Activated naive CD8-positive, alpha-beta T cell treated with anti-CD3 and anti-CD28 coated beads for 36 hours (primary cell): ENCODE results near the gene ATG4D. TPM values are rescaled to one million over a fixed set of nuclear protein-coding genes. Genes with fewer than 3 reads are reported as not detected.
"Not testable (repeated sequence)": the region's sequence is repeated elsewhere in the genome, so short reads cannot be mapped to it uniquely, and the experiment has no call there.

Experiments used
- DNase-seq: peaks from one replicate; pipeline ENCODE4 v3.0.0; 2021
- H3K27ac Mint-ChIP-seq: one replicate; pipeline ENCODE4 v1.8.0; 2022; ENCODE audit warnings: mild to moderate bottlenecking, moderate library complexity, mixed read lengths
- H3K27me3 Mint-ChIP-seq: one replicate; pipeline ENCODE4 v1.8.0; 2022; ENCODE audit warnings: mild to moderate bottlenecking, mixed read lengths
- H3K36me3 Mint-ChIP-seq: one replicate; pipeline ENCODE4 v1.8.0; 2021; ENCODE audit warnings: mild to moderate bottlenecking, mixed read lengths
- H3K4me1 Mint-ChIP-seq: one replicate; pipeline ENCODE4 v1.8.0; 2021; ENCODE audit warnings: mixed read lengths
- H3K4me3 Mint-ChIP-seq: one replicate; pipeline ENCODE4 v1.8.0; 2022; ENCODE audit warnings: mild to moderate bottlenecking, moderate library complexity, mixed read lengths
- H3K9me3 Mint-ChIP-seq: one replicate; pipeline ENCODE4 v1.8.0; 2022; ENCODE audit warnings: mixed read lengths
- total RNA-seq, 2 experiments: library from RNA; stranded (reverse); gene quantifications; one replicate each; pipeline ENCODE4 v1.2.3, GENCODE V29; 2021

Gene ATG4D
- total RNA-seq, 2 experiments from 2014 or later, result 25.1 to 26.4 TPM

DNA sequence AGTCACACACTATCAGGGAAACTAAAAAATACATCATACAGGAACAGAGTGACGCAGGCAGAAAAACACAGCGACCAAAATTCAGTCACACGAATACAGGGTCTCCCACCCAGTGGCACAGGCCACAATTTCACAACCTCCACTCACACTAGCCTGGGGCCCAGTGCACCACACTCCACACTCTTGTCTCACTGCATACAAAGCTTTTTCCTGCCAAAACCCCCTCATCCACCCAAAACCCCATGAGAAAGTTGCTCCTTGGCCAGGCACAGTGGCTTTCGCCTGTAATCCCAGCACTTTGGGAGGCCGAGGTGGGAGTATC lies 27.7 kb upstream of the ATG4D start:
- H3K4me1 Mint-ChIP-seq, result peaks cover 18% of the 10 kb centered on the region
- no peak overlapping the region for H3K27ac Mint-ChIP-seq
- H3K9me3 Mint-ChIP-seq, result no peaks in the 10 kb centered on the region
- peaks cover 81% of the 10 kb centered on the region for H3K27me3 Mint-ChIP-seq
- H3K36me3 Mint-ChIP-seq, result no peaks in the 10 kb centered on the region
- DNase-seq, result no peak
- H3K4me3 Mint-ChIP-seq, result no peak overlapping the region

DNA sequence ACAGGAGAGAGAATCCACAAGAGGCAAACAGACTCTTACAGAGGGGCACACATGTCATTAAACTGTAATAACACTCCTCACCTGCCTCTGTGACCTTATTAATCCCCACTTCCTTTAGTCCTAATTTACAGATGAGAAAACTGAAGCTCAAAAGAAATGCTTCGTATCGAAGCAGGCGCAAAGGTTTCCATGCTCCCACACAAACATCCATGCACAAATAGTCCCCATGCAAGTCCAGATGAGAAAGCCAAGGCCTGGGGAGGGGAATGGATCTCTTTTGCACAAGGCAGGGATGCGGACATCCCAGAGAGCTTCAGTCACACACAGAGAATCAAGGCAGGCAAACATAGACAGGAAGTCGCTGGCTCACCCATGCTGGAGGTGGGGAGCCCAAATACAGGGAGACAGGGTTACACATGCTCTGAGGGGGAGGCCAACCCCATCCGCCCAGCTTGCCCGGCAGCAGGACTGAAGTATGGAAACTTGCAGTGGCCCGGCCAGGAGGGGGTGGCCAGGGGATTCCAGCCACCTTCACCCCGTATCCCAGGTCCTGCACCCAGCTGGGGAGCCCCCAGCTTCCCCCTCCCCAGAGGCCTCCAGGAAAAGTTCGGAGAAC lies 26.9 kb upstream of the ATG4D start:
- Mint-ChIP-seq H3K9me3 (no peaks in the 10 kb centered on the region), H3K4me3 (peak overlapping the region; percentile 38), H3K4me1 (peaks cover 18% of the 10 kb centered on the region)

DNA sequence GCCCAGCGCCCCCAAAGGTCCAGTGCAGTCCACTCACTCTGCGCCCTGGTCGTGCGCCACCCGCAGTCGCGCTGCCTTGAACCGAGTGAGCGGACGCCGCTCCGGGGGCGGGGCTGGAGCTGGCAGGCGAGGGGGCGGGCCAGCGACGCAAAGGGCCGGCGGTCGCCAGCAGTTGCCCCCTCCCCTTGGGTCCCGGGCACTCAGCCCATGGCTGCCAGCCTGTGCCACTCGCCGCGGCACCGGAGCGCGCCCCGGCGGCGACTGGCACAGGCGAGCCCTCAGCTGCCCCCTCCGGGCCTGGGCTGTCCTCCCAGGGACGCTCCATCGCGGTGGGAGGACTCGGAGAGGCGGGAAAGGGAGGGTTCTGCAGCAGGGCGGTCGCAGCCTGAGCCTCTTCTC lies 26.3 kb upstream of the ATG4D start, which contains the start of gene S1PR5:
Gene S1PR5, minus strand, starts transcription at position 87 of the 399 bp plus-strand sequence. CDS start 2,436 bp downstream, outside the sequence.
- Mint-ChIP-seq H3K27me3 (peaks cover 76% of the 10 kb centered on the region), H3K4me3 (peak within 1 kb of the TSS; percentile 42), H3K4me1 (peaks cover 18% of the 10 kb centered on the region), H3K36me3 (no peaks in the 10 kb centered on the region), H3K27ac (no peak within 1 kb of the TSS), H3K9me3 (no peaks in the 10 kb centered on the region)
- no peak for DNase-seq

More for the DNA sequence above, 26.9 kb upstream of the ATG4D start:
- Mint-ChIP-seq H3K27me3 (peaks cover 76% of the 10 kb centered on the region), H3K27ac (no peak overlapping the region), H3K36me3 (no peaks in the 10 kb centered on the region)
- no peak for DNase-seq

DNA sequence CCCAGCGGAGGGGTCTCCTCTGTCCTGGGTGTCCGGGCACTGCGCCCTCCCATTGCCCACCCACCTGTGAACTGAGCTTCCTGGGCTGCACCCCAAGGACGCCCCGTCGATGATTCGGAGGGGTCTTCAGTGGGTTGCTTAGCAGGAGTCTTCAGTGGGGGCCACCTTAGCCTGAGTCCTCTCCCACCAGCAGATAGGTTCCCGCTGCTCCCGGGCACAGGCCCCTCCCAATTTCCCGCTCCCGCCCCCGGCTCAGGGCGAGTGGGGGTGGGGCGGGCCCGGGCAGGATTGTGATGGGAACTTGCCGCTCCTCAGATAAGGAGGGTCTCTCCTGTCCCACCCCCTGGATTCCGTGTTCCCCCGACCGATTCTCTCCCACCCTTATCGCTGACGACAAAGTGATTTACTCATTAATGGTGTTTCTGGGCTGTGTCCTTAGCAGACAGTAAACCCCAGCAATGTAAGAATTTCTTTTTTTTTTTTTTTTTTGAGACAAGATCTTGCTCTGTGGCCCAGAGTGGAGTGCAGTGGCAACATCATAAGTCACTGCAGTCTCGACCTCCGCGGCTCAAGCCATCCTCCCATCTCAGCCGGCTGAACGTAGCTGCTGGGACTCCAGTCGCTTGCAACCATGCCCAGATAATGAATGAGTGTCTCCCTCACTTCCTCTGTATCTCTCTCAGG lies 25.8 kb upstream of the ATG4D start:
- Mint-ChIP-seq H3K4me3 (peak overlapping the region; percentile 42), H3K27ac (no peak overlapping the region), H3K36me3 (no peaks in the 10 kb centered on the region), H3K4me1 (peaks cover 18% of the 10 kb centered on the region), H3K9me3 (no peaks in the 10 kb centered on the region), H3K27me3 (peaks cover 71% of the 10 kb centered on the region)
- DNase-seq, result no peak

DNA sequence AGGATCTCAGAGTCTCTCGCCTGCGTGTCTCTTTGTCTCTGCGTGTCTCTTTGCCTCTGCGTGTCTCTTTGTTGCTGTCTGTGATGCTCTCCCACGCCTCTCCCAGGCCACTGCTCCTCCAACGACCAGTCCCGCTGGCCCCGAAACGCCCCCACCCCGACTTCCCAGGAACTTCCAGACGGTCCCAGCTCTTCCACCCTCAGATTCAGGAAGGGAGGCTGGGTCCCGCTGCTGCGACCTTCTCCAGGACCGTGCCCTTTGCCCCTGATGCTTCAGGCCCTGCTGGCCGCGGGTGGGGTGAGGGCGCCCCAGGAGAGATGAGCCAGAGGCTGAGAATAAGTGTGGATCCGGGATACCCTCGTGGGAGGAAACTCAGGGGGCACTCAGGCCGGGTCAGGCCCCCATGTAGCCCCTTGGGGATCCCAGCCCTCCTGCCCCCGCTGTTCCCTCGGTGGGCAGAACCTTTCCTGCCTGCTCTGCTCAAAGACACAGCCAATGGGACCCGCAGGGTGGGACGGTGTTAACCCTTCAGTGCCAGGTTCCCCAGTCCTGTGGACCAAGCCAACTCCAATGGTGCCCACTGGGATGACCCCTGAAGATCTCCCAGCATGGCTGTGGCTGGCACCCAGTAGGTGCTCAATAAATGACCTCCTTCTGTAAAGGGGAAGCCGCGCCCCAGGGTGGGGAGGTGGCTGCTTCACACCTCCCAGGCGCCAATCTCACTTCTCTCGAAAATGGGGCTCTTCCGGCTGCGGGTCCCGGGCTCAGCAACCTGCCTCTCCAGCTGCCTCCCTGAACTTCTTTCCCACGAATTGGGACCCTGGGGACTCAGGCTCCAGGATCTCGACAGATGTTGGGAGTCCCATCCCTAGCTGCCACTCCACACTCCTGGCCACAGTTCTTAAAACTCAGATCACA lies 25.0 kb upstream of the ATG4D start:
- Mint-ChIP-seq H3K4me3 (peak overlapping the region; percentile 42), H3K36me3 (no peaks in the 10 kb centered on the region), H3K9me3 (no peaks in the 10 kb centered on the region), H3K27ac (no peak overlapping the region), H3K27me3 (peaks cover 63% of the 10 kb centered on the region), H3K4me1 (peaks cover 18% of the 10 kb centered on the region)
- no peak for DNase-seq

DNA sequence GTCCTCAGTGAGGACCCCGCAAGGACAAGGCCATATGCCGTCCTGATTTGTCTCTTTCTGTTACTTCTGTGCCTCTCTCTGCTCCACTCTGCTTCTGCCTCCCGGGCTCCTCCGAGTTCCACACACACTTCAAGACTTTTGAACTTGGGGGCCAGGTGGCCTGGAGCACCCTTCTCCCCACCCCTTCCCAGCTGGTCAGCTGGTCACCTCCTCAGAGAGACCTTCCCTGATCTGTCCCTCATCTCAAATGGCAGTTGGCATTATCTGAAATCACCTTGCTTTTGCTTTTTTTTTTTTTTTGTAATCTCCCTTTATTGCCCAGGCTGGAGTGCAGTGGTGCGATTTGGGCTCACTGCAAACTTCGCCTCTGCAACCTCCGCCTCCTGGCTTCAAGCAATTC lies 24.3 kb upstream of the ATG4D start:
- no peak for DNase-seq
- H3K4me1 Mint-ChIP-seq, result peaks cover 18% of the 10 kb centered on the region
- H3K27ac Mint-ChIP-seq, result no peak overlapping the region
- H3K9me3 Mint-ChIP-seq, result no peaks in the 10 kb centered on the region
- peaks cover 56% of the 10 kb centered on the region for H3K27me3 Mint-ChIP-seq
- no peaks in the 10 kb centered on the region for H3K36me3 Mint-ChIP-seq
- H3K4me3 Mint-ChIP-seq, result no peak overlapping the region

DNA sequence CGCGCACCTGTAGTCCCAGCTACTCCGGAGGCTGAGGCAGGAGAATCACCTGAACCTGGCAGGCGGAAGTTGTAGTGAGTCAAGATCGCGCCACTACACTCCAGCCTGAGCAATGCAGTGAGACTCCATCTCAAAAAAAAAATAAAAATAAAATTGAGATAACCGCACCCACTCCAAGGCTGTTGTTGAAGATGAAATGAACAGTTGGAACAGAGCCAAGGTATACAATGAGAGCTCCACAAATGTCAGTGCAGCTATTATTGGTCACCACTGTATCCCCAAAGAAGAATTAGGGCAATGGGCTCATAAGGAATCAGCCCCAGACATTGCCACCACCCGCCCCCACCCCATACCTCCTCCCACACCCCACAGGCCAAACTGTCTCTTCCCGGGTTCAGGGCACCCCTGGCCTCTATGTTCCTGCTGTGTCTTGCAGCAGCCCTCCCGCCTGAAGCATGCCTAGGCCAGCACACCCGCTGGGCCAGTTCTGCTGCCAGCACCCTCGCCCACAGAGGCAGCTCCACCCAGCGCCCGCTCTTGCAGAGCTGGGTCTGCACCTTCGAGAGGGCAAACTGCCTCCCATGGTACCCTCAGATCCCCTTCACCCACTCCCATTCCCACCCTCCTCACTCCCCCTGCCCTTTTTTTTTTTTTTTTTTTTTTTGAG lies 22.9 kb upstream of the ATG4D start:
- H3K4me1 Mint-ChIP-seq, result peaks cover 18% of the 10 kb centered on the region
- no peak overlapping the region for H3K4me3 Mint-ChIP-seq
- H3K9me3 Mint-ChIP-seq, result no peaks in the 10 kb centered on the region
- no peaks in the 10 kb centered on the region for H3K36me3 Mint-ChIP-seq
- no peak for DNase-seq
- H3K27ac Mint-ChIP-seq, result no peak overlapping the region
- H3K27me3 Mint-ChIP-seq, result peaks cover 42% of the 10 kb centered on the region

DNA sequence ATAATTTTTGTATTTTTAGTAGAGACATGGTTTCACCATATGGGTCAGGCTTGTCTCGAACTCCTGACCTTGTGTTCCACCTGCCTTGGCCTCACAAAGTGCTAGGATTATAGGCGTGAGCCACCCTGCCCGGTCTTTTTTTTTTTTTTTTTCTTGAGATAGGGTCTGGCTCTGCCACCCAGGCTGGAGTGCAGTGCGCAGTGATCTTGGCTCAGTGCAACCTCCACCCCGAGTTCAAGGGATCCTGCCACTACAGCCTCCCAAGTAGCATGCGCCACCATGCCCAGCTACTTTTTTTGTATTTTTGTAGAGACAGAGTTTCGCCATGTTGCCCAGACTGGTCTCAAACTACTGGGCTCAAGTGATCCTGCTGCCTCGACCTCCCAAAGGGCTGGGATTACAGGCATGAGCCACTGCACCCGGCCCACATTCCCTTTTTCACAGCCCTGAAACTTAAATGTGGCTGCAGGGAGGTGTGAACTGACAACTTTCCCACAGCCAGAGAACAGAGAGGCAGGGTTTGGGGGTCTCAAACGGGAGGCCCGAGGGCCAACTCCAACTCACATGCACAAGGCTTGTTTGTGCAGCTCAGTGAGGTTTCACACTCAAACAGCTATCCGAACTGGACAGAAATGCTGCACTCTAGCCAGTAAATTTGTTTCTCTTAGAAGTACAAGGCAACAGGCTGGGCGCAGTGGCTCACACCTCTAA lies 22.1 kb upstream of the ATG4D start:
- Mint-ChIP-seq H3K9me3 (no peaks in the 10 kb centered on the region), H3K4me1 (peaks cover 18% of the 10 kb centered on the region), H3K36me3 (no peaks in the 10 kb centered on the region), H3K27ac (no peak overlapping the region), H3K4me3 (no peak overlapping the region), H3K27me3 (peaks cover 34% of the 10 kb centered on the region)
- no peak for DNase-seq

DNA sequence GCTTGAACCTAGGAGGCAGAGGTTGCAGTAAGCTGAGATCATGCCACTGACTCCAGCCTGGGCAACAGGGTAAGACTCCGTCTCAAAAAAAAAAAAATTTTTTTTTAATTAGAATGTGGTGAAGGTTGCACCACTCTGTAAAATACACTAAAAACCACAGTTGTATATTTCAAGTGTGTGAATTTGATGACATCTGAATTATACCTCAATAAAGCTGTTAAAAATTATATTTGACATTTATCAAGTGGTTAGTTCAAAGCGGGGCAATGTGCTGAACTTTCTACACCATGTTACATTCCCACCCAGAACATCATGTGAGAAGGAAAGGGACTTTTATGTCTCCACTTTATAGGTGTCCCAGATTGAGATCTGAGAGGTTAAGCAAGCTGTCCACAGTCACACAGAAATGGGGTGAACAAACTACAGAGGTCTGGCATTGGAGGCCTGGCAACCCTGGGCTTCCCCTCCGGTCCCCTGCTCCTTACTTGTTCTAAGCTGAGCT lies 20.5 kb upstream of the ATG4D start:
- DNase-seq, result no peak
- H3K27me3 Mint-ChIP-seq, result peaks cover 22% of the 10 kb centered on the region
- no peak overlapping the region for H3K4me3 Mint-ChIP-seq
- peaks cover 11% of the 10 kb centered on the region for H3K4me1 Mint-ChIP-seq
- H3K36me3 Mint-ChIP-seq, result no peaks in the 10 kb centered on the region
- no peaks in the 10 kb centered on the region for H3K9me3 Mint-ChIP-seq
- no peak overlapping the region for H3K27ac Mint-ChIP-seq

DNA sequence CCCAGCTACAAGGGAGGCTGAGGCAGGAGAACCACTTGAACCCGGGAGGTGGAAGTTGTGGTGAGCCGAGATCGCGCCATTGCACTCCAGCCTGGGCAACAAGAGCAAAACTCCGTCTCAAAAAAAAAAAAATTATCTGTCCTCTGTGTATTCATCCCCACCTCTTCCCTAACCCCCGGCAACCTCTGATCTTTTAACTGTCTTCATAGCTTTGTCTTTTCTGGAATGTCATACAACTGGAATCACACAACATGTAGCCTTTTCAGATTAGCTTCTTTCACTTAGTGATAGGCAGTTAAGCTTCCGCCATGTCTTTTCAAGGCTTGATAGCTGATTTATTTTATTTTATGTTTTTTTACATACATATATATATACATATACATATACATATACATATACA lies 18.1 kb upstream of the ATG4D start:
- Mint-ChIP-seq H3K4me1 (no peaks in the 10 kb centered on the region), H3K4me3 (no peak overlapping the region), H3K27me3 (peaks cover 3% of the 10 kb centered on the region), H3K27ac (no peak overlapping the region), H3K36me3 (no peaks in the 10 kb centered on the region), H3K9me3 (no peaks in the 10 kb centered on the region)
- no peak for DNase-seq

DNA sequence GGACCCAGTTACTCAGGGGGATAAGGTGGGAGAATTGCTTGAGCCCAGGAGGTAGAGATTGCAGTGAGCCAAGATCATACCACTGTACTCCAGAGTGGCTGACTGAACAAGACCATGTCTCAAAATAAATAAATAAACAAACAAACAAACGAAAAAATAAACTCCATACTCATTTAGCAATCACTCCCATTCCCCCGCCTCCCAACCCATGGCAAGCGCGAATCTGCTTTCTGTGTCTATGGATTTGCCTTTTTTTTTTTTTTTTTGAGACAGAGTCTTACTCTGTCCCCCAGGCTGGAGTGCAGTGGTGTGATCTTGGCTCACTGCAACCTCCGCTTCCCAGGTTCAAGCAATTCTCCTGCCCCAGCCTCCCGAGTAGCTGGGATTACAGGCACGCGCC lies 16.8 kb upstream of the ATG4D start:
- not testable (repeated sequence) for DNase-seq, H3K27me3 Mint-ChIP-seq, H3K36me3 Mint-ChIP-seq, H3K4me3 Mint-ChIP-seq, H3K27ac Mint-ChIP-seq, H3K4me1 Mint-ChIP-seq, H3K9me3 Mint-ChIP-seq

DNA sequence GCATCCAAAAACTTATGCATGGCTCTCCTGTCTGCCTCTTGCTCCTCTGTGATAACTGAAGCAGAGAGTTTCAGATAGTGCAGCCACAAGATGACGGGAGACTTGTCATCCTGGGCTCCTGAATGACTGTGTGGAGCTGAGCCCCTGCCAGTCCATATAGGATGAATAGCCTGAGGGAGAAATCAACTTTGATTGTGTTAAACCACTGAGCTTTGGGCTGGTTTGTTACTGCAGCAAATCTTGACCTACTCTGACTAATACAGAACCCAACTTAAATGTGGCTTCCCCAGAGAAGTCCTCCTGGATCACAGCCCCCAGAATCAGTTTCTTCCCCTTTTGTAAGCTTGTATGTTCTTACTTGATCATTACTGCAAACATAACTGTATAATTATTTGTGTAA lies 11.2 kb upstream of the ATG4D start:
- H3K27me3 Mint-ChIP-seq, result peaks cover 8% of the 10 kb centered on the region
- peaks cover 7% of the 10 kb centered on the region for H3K9me3 Mint-ChIP-seq
- no peak overlapping the region for H3K4me3 Mint-ChIP-seq
- H3K36me3 Mint-ChIP-seq, result no peaks in the 10 kb centered on the region
- no peak for DNase-seq
- H3K27ac Mint-ChIP-seq, result no peak overlapping the region
- no peaks in the 10 kb centered on the region for H3K4me1 Mint-ChIP-seq

DNA sequence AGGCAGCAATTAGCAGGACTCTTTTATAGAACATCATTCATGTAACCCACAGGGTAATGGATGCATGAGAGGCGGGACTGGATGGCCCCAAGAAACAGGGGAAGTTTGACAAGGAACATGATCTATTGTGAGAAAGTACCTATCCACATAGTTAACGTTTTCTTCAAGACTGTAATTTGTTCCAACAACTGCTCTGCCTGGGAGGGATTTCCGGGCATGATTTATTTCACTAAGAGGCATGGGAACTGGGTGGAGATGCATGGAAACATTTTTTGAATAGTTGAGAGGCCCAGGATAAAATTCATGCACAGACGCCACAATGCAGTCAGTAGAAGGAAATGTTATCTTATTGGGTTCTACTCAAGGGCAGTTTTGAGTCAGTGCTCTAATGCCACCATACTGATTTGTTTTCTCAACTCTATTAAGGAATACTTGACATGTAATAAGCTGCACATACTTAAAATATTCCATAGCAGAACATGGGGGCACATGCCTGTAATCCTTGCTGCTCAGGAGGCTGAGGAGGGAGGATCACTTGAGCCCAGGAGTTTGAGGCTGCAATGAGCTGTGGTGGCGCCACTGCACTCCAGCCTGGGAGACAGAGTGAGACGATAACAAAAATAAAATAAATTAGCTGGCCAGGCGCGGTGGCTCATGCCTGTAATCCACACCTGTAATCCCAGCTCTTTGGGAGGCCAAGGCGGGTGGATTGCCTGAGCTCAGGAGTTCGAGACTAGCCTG lies 9.9 kb upstream of the ATG4D start:
- Mint-ChIP-seq H3K9me3 (peaks cover 7% of the 10 kb centered on the region), H3K27me3 (peaks cover 17% of the 10 kb centered on the region), H3K4me3 (no peak overlapping the region)

DNA sequence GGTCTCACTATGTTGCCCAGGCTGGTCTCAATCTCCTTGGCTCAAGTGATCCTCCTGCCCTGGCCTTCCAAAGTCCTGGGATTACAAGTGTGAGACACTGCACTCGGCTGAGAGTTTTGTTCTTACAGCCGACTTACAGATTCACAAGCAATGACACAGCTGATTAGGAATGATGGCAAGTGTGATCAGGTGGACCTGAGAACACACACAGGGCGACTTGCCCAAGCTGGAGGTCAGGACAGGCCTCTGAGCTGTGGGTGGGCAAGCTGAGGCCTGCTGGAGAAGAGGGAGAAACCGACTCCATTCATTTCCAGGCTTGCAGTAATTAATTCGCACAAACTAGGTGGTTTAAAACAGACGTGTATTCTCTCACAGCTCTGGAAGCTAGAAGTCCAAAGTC lies 8.1 kb upstream of the ATG4D start:
- no peak for DNase-seq
- no peaks in the 10 kb centered on the region for H3K4me1 Mint-ChIP-seq
- peaks cover 27% of the 10 kb centered on the region for H3K27me3 Mint-ChIP-seq
- H3K27ac Mint-ChIP-seq, result no peak overlapping the region
- peaks cover 7% of the 10 kb centered on the region for H3K9me3 Mint-ChIP-seq
- H3K36me3 Mint-ChIP-seq, result no peaks in the 10 kb centered on the region
- H3K4me3 Mint-ChIP-seq, result no peak overlapping the region

More for the DNA sequence above, 9.9 kb upstream of the ATG4D start:
- H3K4me1 Mint-ChIP-seq, result no peaks in the 10 kb centered on the region
- DNase-seq, result no peak
- H3K27ac Mint-ChIP-seq, result no peak overlapping the region
- no peaks in the 10 kb centered on the region for H3K36me3 Mint-ChIP-seq
